Activated T-cell treated with anti-CD3 and anti-CD28 coated beads, Interleukin-2, amount 50 U/mL, for 24 hours (primary cell): ENCODE measurements around the gene COLGALT1.

Source experiments
- DNase-seq: peaks from one replicate; pipeline ENCODE4 v3.0.0-alpha.2; 2020
- H3K27ac Mint-ChIP-seq: 2 replicates; pipeline ENCODE4 v1.8.0; 2020; ENCODE audit warnings: mild to moderate bottlenecking, mixed read lengths
- H3K27me3 Mint-ChIP-seq: 2 replicates; pipeline ENCODE4 v1.8.0; 2020; ENCODE audit warnings: mixed read lengths
- H3K36me3 Mint-ChIP-seq: 2 replicates; pipeline ENCODE4 v1.8.0; 2020; ENCODE audit warnings: low read depth, mixed read lengths
- H3K4me1 Mint-ChIP-seq: 2 replicates; pipeline ENCODE4 v1.8.0; 2020; ENCODE audit warnings: low read depth, mixed read lengths
- H3K4me3 Mint-ChIP-seq: 2 replicates; pipeline ENCODE4 v1.8.0; 2020; ENCODE audit warnings: mild to moderate bottlenecking, moderate library complexity, mixed read lengths
- H3K9me3 Mint-ChIP-seq: 2 replicates; pipeline ENCODE4 v1.8.0; 2020; ENCODE audit warnings: mixed read lengths

COLGALT1 gene

DNA sequence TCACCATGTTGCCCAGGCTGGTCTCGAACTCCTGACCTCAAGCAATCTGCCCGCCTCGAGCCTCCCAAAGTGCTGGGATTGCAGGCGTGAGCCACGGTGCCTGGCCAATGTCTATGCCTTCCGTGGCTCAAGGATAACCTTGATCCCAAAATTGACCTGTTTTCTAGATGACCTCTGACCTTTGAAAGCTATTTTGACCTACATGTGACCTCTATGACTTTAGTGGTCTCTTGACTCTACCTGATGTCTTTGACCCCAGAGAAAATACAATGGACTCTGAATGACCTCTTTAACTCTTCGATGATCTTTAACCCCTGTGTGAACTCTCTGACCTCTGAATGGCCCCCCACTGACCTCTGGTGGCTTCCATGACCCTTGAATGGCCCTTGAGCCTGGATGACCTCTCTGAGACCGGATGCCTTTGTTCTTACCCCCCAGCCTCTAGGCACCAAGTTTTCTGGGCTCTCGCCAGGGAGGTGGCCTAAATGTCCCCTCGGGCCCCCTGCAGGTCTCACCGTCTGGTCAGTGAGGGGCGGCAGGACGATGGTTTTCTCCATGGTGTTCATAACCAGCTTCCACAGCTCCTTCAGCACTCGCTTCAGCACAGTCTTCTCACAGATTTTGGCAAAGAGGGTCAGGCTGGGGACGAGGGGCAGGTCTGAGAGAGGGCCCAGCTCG, 69.0 kb downstream of the COLGALT1 start:
- no peak overlapping the region for H3K4me3 Mint-ChIP-seq
- H3K27ac Mint-ChIP-seq = no peak overlapping the region
- H3K4me1 Mint-ChIP-seq = peaks cover 4% of the 10 kb centered on the region
- DNase-seq = no peak
- H3K27me3 Mint-ChIP-seq = peaks cover 7% of the 10 kb centered on the region
- H3K36me3 Mint-ChIP-seq = no peaks in the 10 kb centered on the region
- H3K9me3 Mint-ChIP-seq = peaks cover 4% of the 10 kb centered on the region

DNA sequence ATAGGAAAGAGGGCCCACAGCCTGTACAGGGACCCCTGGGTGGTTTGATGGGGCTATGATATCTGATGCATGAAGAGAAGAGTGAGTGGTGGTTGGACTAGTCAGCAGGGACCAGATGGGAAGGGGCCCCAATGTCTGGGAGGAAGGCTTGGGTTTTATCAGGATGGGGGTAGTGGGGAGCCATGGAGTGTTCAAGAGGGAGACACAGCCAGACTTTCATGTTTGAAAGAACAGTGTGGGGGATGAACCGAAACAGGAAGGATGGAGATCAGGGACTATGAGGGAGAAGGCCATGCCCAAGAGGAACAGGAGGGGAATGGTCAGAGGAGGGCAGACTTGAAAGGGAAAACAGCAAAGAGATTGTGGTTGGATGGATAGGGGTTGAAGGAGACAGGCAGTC, 69.6 kb downstream of the COLGALT1 start:
- H3K4me1 Mint-ChIP-seq = peaks cover 4% of the 10 kb centered on the region
- no peak overlapping the region for H3K4me3 Mint-ChIP-seq
- H3K27ac Mint-ChIP-seq = no peak overlapping the region
- H3K36me3 Mint-ChIP-seq = no peaks in the 10 kb centered on the region
- H3K9me3 Mint-ChIP-seq = peaks cover 4% of the 10 kb centered on the region
- no peak for DNase-seq
- H3K27me3 Mint-ChIP-seq = peaks cover 1% of the 10 kb centered on the region

DNA sequence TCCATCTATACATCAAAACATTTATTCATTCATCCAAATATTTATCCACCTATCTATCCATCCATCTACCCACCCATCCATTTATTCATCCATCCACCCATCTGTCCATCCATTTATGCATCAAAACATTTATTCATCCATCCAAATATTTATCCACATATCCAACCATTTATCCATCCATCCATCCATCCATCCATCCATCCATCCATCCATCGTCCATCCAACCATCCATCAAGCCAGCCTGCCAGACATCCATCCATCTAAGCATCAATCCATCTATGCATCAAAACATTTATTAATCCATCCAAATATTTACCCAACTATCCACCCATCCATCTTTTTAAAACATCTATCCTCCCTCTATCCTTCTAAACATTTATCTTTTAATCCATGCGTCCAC, 70.5 kb downstream of the COLGALT1 start:
- Mint-ChIP-seq H3K27ac (no peak overlapping the region), H3K9me3 (peaks cover 4% of the 10 kb centered on the region), H3K4me3 (no peak overlapping the region), H3K36me3 (no peaks in the 10 kb centered on the region), H3K27me3 (no peaks in the 10 kb centered on the region), H3K4me1 (peaks cover 4% of the 10 kb centered on the region)
- no peak for DNase-seq

DNA sequence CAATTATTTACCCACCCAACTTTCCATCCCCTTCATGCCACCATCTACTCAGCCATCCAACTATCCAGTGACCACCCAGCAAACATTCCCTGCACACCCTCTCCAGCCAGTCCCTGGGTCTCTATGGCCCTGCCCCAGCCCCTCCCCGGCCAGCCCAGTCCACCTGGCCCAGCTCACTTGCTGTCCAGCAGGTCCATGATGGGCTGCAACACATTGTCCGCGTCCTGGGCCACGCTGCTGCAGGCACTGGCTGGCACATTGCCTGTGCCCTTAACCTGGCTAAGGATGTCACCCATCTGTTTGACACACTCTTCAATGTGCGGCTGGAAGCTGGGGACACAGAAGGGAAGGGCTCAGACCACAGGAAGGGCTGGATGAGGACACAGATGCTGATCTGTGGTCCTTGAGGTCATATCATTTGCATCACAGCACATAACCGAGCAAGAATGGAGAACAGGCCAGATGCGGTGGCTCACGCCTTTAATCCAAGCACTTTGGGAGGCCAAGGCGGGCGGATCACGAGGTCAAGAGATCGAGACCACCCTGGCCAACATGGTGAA, 71.1 kb downstream of the COLGALT1 start:
- H3K9me3 Mint-ChIP-seq = peaks cover 4% of the 10 kb centered on the region
- H3K36me3 Mint-ChIP-seq = no peaks in the 10 kb centered on the region
- no peak for DNase-seq
- no peak overlapping the region for H3K4me3 Mint-ChIP-seq
- H3K27ac Mint-ChIP-seq = no peak overlapping the region
- H3K27me3 Mint-ChIP-seq = no peaks in the 10 kb centered on the region
- H3K4me1 Mint-ChIP-seq = peaks cover 4% of the 10 kb centered on the region

DNA sequence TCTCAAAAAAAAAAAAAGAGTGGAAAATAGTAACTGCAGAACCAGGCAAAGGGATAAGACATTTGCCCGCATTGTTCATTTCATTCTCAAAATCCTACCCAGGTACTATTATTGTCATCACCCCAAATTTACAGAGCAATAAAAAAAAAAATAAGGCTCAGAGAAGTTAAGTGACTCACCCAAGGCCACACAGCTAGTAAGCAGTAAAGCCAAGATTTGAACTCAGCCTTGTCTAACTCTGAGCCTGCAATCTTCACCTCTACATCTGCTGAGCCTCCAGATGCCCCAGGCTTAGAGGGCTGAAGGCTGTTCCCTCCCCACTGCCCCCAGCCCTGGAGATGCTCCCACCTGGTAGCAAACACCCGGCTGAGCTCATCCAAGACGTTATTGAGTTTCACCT, 71.7 kb downstream of the COLGALT1 start:
- H3K9me3 Mint-ChIP-seq = no peaks in the 10 kb centered on the region
- no peaks in the 10 kb centered on the region for H3K27me3 Mint-ChIP-seq
- no peak for DNase-seq
- H3K36me3 Mint-ChIP-seq = no peaks in the 10 kb centered on the region
- no peak overlapping the region for H3K4me3 Mint-ChIP-seq
- no peak overlapping the region for H3K27ac Mint-ChIP-seq
- H3K4me1 Mint-ChIP-seq = peaks cover 4% of the 10 kb centered on the region

DNA sequence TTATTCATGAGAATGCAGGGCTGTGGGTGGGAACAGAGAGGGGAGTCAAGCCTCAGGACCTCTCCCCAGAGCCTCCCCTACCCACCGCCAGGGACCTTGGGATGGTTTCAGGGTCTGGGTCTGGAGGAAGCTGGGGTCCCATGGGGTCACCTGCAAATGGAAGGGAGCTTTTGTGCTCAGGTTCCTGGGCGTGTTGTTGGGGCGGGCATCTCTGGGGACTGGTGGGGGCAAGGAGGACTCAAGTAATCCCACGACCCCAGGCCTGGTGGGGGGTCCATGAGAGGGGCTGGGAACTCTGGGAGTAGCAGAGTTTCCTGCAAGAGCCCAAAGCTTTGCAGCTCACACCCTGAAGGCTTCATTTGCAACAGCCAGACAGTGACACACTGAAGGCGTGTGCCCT, 72.5 kb downstream of the COLGALT1 start:
- Mint-ChIP-seq H3K27me3 (no peaks in the 10 kb centered on the region), H3K4me3 (no peak overlapping the region), H3K27ac (no peak overlapping the region), H3K9me3 (no peaks in the 10 kb centered on the region), H3K4me1 (no peaks in the 10 kb centered on the region), H3K36me3 (no peaks in the 10 kb centered on the region)
- DNase-seq = no peak

DNA sequence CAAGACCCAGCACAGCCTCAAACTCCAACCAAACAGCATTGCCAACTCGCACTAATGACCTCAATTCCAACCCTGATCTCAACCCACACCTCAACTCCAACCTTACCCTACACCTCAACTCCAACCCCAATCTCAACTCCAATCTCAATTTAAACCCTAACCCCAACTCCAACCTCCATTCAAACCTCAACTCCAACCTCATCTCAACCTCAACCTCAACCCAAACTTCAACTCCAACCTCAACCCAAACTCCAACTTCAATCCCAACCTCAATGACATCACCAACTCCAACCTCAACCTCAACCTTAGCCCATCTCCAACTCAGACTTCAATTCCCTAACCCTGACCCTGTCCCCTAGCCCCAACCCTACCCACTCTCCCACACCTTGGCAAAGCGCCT, 74.3 kb downstream of the COLGALT1 start:
- H3K27ac Mint-ChIP-seq = no peak overlapping the region
- no peak for DNase-seq
- H3K4me3 Mint-ChIP-seq = no peak overlapping the region
- no peaks in the 10 kb centered on the region for H3K4me1 Mint-ChIP-seq
- no peaks in the 10 kb centered on the region for H3K36me3 Mint-ChIP-seq
- no peaks in the 10 kb centered on the region for H3K27me3 Mint-ChIP-seq
- no peaks in the 10 kb centered on the region for H3K9me3 Mint-ChIP-seq

DNA sequence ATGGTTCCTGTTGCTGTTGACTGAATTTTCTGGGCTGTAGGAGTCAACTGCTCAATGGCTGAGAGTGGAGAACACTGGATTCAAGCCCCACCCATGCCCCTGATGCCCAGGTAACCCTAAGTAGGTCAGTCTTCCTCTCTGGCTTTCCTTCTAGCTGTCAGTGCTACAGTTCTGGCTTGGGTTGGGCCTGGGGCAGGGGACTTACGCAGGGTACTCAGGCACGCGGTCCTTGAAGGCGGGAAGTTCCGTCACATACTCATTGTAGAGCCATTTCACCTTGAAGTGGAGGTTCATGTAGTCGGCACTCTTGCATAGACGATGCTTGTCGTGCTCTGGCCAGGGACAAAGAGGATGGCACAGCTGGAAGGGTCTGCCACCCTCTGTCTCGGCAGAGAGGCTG, 77.1 kb downstream of the COLGALT1 start:
- no peak overlapping the region for H3K4me3 Mint-ChIP-seq
- H3K9me3 Mint-ChIP-seq = no peaks in the 10 kb centered on the region
- no peak overlapping the region for H3K27ac Mint-ChIP-seq
- H3K4me1 Mint-ChIP-seq = no peaks in the 10 kb centered on the region
- no peaks in the 10 kb centered on the region for H3K36me3 Mint-ChIP-seq
- DNase-seq = no peak
- H3K27me3 Mint-ChIP-seq = peaks cover 4% of the 10 kb centered on the region
